SK-N-SH (cell line): Measurements from ENCODE around the gene SCO2. TPM values are rescaled to one million over a fixed set of nuclear protein-coding genes. Genes with fewer than 3 reads are reported as not detected.

ENCODE experiments used
- CTCF ChIA-PET: fragments of 300-600, 350-600 bp; formaldehyde crosslinking; extraction: SDS; loops from one replicate; lab custom pipeline; 2021; lab: Yijun Ruan, JAX
- POLR2A ChIA-PET: fragments of 350-600 bp; sonication (Branson Sonifier 250); formaldehyde crosslinking; extraction: SDS; loops from one replicate; lab custom pipeline; 2020; ENCODE audit warnings: antibody characterized with exemption, inconsistent platforms; lab: Yijun Ruan, JAX
- DNase-seq: peaks from one replicate; pipeline ENCODE4 v3.0.0; 2012
- H2AFZ ChIP-seq: fragments of 200-600 bp; sonication (generic); 2 replicates; pipeline ENCODE4 v1.8.1; 2016; ENCODE audit warnings: antibody characterized with exemption, mild to moderate bottlenecking, low read depth
- H3F3A ChIP-seq: fragments of 200-600 bp; sonication (generic); replicated peaks from 2 replicates; pipeline ENCODE3; 2016; ENCODE audit warnings: antibody characterized with exemption, mild to moderate bottlenecking; ENCODE audit not compliant: insufficient read depth
- H3K27ac ChIP-seq, 2 experiments: fragments of 200-500 bp in 1 of 2; fragments of 200-600 bp in 1 of 2; sonication (Bioruptor generic) in 1 of 2; sonication (generic), shearing (Covaris generic) in 1 of 2; 2 replicates each; pipeline versions ENCODE4 v1.5.1 to v1.6.1; 2014 to 2016; ENCODE audit warnings: low read depth in 2 of 2, inconsistent platforms in 1 of 2, low read length in 1 of 2, mild to moderate bottlenecking in 1 of 2, mixed read lengths in 1 of 2
- H3K27me3 ChIP-seq: fragments of 200-600 bp; sonication (generic), shearing (Covaris generic); 2 replicates; pipeline ENCODE4 v1.6.1; 2016; ENCODE audit warnings: mixed run types; ENCODE audit not compliant: insufficient read depth
- H3K36me3 ChIP-seq, 2 experiments: fragments of 200-500 bp in 1 of 2; fragments of 200-600 bp in 1 of 2; sonication (Bioruptor generic) in 1 of 2; sonication (generic) in 1 of 2; replicated peaks in 1 of 2; 2 replicates each; pipeline versions ENCODE3 to v1.5.1; 2014 to 2016; ENCODE audit warnings: low read length in 1 of 2, mild to moderate bottlenecking in 1 of 2; ENCODE audit not compliant: insufficient read depth in 2 of 2, control insufficient read depth in 1 of 2
- H3K4me1 ChIP-seq, 2 experiments: fragments of 200-500 bp in 1 of 2; fragments of 200-600 bp in 1 of 2; sonication (Bioruptor generic) in 1 of 2; sonication (generic), shearing (Covaris generic) in 1 of 2; 2 replicates each; pipeline versions ENCODE4 v1.5.1 to v1.6.1; 2014 to 2016; ENCODE audit warnings: low read depth in 1 of 2, low read length in 1 of 2, mixed run types in 1 of 2; ENCODE audit not compliant: insufficient read depth in 2 of 2, control insufficient read depth in 1 of 2
- H3K4me2 ChIP-seq: fragments of 200-600 bp; sonication (generic), shearing (Covaris generic); 2 replicates; pipeline ENCODE4 v1.6.1; 2017; ENCODE audit warnings: mixed run types
- H3K4me3 ChIP-seq, 2 experiments: fragments of 200-500 bp in 1 of 2; fragments of 200-600 bp in 1 of 2; sonication (Bioruptor generic) in 1 of 2; sonication (generic), shearing (Covaris generic) in 1 of 2; 2 replicates each; pipeline versions ENCODE4 v1.5.1 to v1.8.1; 2014 to 2016; ENCODE audit warnings: low read depth in 2 of 2, inconsistent platforms in 1 of 2, low read length in 1 of 2, mild to moderate bottlenecking in 1 of 2, mixed read lengths in 1 of 2, moderate library complexity in 1 of 2
- H3K79me2 ChIP-seq: fragments of 200-600 bp; sonication (generic); 2 replicates; pipeline ENCODE4 v1.8.1; 2017; ENCODE audit warnings: mild to moderate bottlenecking; ENCODE audit not compliant: insufficient read depth
- H3K9ac ChIP-seq: fragments of 200-600 bp; sonication (generic); 2 replicates; pipeline ENCODE4 v1.6.1; 2017; ENCODE audit warnings: mixed run types
- H3K9me2 ChIP-seq: fragments of 200-600 bp; sonication (generic); 2 replicates; pipeline ENCODE4 v1.6.1; 2017; ENCODE audit warnings: mixed run types
- H3K9me3 ChIP-seq: fragments of 200-600 bp; sonication (generic); 2 replicates; pipeline ENCODE4 v1.6.1; 2017; ENCODE audit warnings: mixed run types, mild to moderate bottlenecking, moderate library complexity
- H4K20me1 ChIP-seq: fragments of 200-600 bp; sonication (generic); 2 replicates; pipeline ENCODE4 v1.6.1; 2017; ENCODE audit warnings: mild to moderate bottlenecking, mixed run types; ENCODE audit not compliant: insufficient read depth
- CHD2 ChIP-seq: fragments of 150-350 bp; IDR thresholded peaks from 2 replicates; pipeline ENCODE4 v1.6.1; 2018; ENCODE audit warnings: low read length; ENCODE audit not compliant: partially characterized antibody
- EZH2phosphoT487 ChIP-seq: fragments of 200-600 bp; sonication (generic); IDR thresholded peaks from 2 replicates; pipeline ENCODE4 v1.6.1; 2017; ENCODE audit warnings: low read depth, mixed run types, mild to moderate bottlenecking, antibody characterized with exemption, moderate library complexity, borderline replicate concordance
- FOSL2 ChIP-seq: IDR thresholded peaks from 2 replicates; pipeline ENCODE4 v1.4.0; 2012; ENCODE audit warnings: low read depth, mild to moderate bottlenecking, moderate library complexity, borderline replicate concordance
- FOXM1 ChIP-seq: IDR thresholded peaks from 2 replicates; pipeline ENCODE4 v1.4.0; 2012; ENCODE audit warnings: low read depth, mild to moderate bottlenecking
- GABPA ChIP-seq: IDR thresholded peaks from 2 replicates; pipeline ENCODE4 v1.4.0; 2012; ENCODE audit warnings: low read depth, mild to moderate bottlenecking
- POLR2AphosphoS5 ChIP-seq: IDR thresholded peaks from 2 replicates; pipeline ENCODE4 v1.6.1; 2012; ENCODE audit warnings: low read depth, low read length
- RAD21 ChIP-seq: IDR thresholded peaks from 2 replicates; pipeline ENCODE4 v1.6.1; 2012; ENCODE audit warnings: mild to moderate bottlenecking, low read length
- RFX5 ChIP-seq: IDR thresholded peaks from 2 replicates; pipeline ENCODE4 v1.6.1; 2012; ENCODE audit warnings: mild to moderate bottlenecking, improper control_type of control experiment, low read length
- SIN3A ChIP-seq: IDR thresholded peaks from 2 replicates; pipeline ENCODE4 v1.6.1; 2012; ENCODE audit warnings: low read depth, mild to moderate bottlenecking, low read length, moderate library complexity, borderline replicate concordance
- SMC3 ChIP-seq: IDR thresholded peaks from 2 replicates; pipeline ENCODE4 v1.6.1; 2012; ENCODE audit warnings: low read depth, low read length, improper control_type of control experiment
- TCF12 ChIP-seq: IDR thresholded peaks from 2 replicates; pipeline ENCODE4 v1.4.0; 2012
- TEAD4 ChIP-seq: IDR thresholded peaks from 2 replicates; pipeline ENCODE4 v1.4.0; 2012; ENCODE audit warnings: mild to moderate bottlenecking, borderline replicate concordance; ENCODE audit not compliant: insufficient read depth
- YY1 ChIP-seq: IDR thresholded peaks from 2 replicates; pipeline ENCODE4 v1.4.0; 2012; ENCODE audit warnings: low read depth, mild to moderate bottlenecking
- WGBS: methylation state at CpG from one replicate; pipeline ENCODE4 v1.1.6; 2017; ENCODE audit warnings: low lambda C conversion rate; 5-methylcytosine and 5-hydroxymethylcytosine counted together
- polyA plus RNA-seq, 3 experiments: library from polyadenylated mRNA; depleted of rRNA; stranded (reverse); fragments of >200 nt; gene quantifications; 2 replicates each; pipeline ENCODE4 v1.2.3, GENCODE V29; 2012
- TF ChIP-seq, protein P1 (sequence below): fragments of 150-350 bp; IDR thresholded peaks from 2 replicates; pipeline ENCODE4 v1.6.1; 2017; ENCODE audit warnings: antibody characterized with exemption, low read length, low read depth, borderline replicate concordance
- TF ChIP-seq, protein P2 (sequence below): IDR thresholded peaks from 2 replicates; pipeline ENCODE4 v1.4.0; 2012; ENCODE audit warnings: low read depth, borderline replicate concordance
- TF ChIP-seq, protein P3 (sequence below): IDR thresholded peaks from 2 replicates; pipeline ENCODE4 v1.4.0; 2012; ENCODE audit warnings: low read depth, borderline replicate concordance
- TF ChIP-seq, protein P4 (sequence below): IDR thresholded peaks from 2 replicates; pipeline ENCODE4; 2012
- TF ChIP-seq, protein P5 (sequence below): fragments of 150-350 bp; IDR thresholded peaks from 2 replicates; pipeline ENCODE4 v1.6.1; 2016; ENCODE audit warnings: mild to moderate bottlenecking, low read depth, low read length
- TF ChIP-seq, protein P6 (sequence below): IDR thresholded peaks from 2 replicates; pipeline ENCODE4 v1.6.1; 2012; ENCODE audit warnings: mild to moderate bottlenecking, low read depth, low read length, moderate library complexity

The SCO2 gene, protein sequence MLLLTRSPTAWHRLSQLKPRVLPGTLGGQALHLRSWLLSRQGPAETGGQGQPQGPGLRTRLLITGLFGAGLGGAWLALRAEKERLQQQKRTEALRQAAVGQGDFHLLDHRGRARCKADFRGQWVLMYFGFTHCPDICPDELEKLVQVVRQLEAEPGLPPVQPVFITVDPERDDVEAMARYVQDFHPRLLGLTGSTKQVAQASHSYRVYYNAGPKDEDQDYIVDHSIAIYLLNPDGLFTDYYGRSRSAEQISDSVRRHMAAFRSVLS
- 3.2 and 4.0 TPM in 2 replicates for polyA plus RNA-seq (2012; rRNA removed)
- polyA plus RNA-seq (2012; cell fraction: cytosol; rRNA removed): 0.82 and 1.5 TPM in 2 replicates
- 2.6 and 2.9 TPM in 2 replicates for polyA plus RNA-seq (2012; cell fraction: nucleus; rRNA removed)

DNA sequence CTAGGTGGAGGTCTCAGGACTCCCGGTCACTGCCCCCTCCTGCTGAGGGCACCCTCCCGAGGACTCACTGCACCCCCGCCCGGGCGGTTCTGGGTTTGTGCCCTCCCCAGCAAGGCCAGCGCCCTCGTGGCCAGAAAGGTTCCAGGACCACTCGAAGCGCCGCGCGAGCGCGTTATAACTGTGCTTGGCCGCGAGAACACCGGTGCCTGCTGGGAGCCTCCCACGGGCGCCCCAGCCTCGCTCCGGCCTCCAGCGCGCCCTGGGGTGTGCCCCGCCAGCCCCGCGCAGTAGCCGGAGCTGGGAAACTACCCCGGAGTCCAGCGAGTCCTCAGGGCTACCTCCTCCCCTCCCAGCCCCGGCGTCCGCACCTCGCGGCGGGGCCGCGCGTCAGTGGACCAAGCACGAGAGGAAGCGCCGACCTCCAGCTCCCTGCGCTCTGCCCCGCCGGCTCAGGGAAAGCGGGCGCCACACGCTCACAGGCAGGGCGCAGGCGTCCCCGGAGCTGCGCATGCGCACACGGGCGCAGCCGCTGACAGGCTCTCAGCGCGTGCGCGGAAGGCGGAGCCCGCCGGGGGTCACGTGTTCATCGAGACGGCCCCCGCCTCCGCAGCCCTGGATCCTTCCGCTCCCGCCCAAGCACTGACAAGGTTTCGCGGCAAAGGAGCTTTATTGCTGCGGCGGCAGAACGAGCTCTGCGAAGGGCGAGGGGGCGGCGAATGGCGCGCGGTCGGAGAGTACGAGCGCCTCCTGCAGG is at the start of gene SCO2:
SCO2 (minus strand) TSS at position 495 of the 754 bp plus-strand sequence. CDS start 1,187 bp downstream, outside the sequence.
- 0% methylated on average over 3 of the region's 84 CpGs for WGBS
- peaks cover 7 to 30% of the 10 kb centered on the region in 2 experiments for H3K36me3 ChIP-seq
- CTCF ChIA-PET: interaction anchor here (0.5 to 3.4 kb wide), 44 partner anchors 9 to 288 kb away, joined by 3 to 53 read pairs (median 4); partner anchors contain the start of genes CHKB, HDAC10, KLHDC7B and LMF2
- TF ChIP-seq TCF12: no peak
- TF ChIP-seq, protein P1, sequence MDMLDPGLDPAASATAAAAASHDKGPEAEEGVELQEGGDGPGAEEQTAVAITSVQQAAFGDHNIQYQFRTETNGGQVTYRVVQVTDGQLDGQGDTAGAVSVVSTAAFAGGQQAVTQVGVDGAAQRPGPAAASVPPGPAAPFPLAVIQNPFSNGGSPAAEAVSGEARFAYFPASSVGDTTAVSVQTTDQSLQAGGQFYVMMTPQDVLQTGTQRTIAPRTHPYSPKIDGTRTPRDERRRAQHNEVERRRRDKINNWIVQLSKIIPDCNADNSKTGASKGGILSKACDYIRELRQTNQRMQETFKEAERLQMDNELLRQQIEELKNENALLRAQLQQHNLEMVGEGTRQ: peak; percentile 89
- TF ChIP-seq, protein P2, sequence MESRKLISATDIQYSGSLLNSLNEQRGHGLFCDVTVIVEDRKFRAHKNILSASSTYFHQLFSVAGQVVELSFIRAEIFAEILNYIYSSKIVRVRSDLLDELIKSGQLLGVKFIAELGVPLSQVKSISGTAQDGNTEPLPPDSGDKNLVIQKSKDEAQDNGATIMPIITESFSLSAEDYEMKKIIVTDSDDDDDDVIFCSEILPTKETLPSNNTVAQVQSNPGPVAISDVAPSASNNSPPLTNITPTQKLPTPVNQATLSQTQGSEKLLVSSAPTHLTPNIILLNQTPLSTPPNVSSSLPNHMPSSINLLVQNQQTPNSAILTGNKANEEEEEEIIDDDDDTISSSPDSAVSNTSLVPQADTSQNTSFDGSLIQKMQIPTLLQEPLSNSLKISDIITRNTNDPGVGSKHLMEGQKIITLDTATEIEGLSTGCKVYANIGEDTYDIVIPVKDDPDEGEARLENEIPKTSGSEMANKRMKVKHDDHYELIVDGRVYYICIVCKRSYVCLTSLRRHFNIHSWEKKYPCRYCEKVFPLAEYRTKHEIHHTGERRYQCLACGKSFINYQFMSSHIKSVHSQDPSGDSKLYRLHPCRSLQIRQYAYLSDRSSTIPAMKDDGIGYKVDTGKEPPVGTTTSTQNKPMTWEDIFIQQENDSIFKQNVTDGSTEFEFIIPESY: peak; percentile 83
- 0 out of 2 replicates have a peak, but pooled peaks have one; percentile 5 for TF ChIP-seq TEAD4
- TF ChIP-seq POLR2AphosphoS5: peak; percentile 90
- TF ChIP-seq EZH2phosphoT487: no peak
- TF ChIP-seq, protein P3, sequence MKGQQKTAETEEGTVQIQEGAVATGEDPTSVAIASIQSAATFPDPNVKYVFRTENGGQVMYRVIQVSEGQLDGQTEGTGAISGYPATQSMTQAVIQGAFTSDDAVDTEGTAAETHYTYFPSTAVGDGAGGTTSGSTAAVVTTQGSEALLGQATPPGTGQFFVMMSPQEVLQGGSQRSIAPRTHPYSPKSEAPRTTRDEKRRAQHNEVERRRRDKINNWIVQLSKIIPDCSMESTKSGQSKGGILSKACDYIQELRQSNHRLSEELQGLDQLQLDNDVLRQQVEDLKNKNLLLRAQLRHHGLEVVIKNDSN: peak; percentile 96
- peak; percentile 71 for TF ChIP-seq CHD2
- TF ChIP-seq, protein P4, sequence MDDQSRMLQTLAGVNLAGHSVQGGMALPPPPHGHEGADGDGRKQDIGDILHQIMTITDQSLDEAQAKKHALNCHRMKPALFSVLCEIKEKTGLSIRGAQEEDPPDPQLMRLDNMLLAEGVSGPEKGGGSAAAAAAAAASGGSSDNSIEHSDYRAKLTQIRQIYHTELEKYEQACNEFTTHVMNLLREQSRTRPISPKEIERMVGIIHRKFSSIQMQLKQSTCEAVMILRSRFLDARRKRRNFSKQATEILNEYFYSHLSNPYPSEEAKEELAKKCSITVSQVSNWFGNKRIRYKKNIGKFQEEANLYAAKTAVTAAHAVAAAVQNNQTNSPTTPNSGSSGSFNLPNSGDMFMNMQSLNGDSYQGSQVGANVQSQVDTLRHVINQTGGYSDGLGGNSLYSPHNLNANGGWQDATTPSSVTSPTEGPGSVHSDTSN: peak; percentile 45; the same call in 1 of the 2 replicates
- TF ChIP-seq SMC3: peak; percentile 16; the same call in 1 of the 2 replicates
- peak; percentile 36; the same call in 1 of the 2 replicates for TF ChIP-seq RAD21
- 0 out of 2 replicates have a peak, but pooled peaks have one; percentile 20 for TF ChIP-seq GABPA
- no peak; the same call in 1 of the 2 replicates for TF ChIP-seq YY1
- TF ChIP-seq, protein P5, sequence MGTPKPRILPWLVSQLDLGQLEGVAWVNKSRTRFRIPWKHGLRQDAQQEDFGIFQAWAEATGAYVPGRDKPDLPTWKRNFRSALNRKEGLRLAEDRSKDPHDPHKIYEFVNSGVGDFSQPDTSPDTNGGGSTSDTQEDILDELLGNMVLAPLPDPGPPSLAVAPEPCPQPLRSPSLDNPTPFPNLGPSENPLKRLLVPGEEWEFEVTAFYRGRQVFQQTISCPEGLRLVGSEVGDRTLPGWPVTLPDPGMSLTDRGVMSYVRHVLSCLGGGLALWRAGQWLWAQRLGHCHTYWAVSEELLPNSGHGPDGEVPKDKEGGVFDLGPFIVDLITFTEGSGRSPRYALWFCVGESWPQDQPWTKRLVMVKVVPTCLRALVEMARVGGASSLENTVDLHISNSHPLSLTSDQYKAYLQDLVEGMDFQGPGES: no peak
- TF ChIP-seq FOXM1: no peak
- no peak for TF ChIP-seq FOSL2
- TF ChIP-seq SIN3A: peak; percentile 71; the same call in 1 of the 2 replicates
- TF ChIP-seq RFX5: no peak
- TF ChIP-seq, protein P6, sequence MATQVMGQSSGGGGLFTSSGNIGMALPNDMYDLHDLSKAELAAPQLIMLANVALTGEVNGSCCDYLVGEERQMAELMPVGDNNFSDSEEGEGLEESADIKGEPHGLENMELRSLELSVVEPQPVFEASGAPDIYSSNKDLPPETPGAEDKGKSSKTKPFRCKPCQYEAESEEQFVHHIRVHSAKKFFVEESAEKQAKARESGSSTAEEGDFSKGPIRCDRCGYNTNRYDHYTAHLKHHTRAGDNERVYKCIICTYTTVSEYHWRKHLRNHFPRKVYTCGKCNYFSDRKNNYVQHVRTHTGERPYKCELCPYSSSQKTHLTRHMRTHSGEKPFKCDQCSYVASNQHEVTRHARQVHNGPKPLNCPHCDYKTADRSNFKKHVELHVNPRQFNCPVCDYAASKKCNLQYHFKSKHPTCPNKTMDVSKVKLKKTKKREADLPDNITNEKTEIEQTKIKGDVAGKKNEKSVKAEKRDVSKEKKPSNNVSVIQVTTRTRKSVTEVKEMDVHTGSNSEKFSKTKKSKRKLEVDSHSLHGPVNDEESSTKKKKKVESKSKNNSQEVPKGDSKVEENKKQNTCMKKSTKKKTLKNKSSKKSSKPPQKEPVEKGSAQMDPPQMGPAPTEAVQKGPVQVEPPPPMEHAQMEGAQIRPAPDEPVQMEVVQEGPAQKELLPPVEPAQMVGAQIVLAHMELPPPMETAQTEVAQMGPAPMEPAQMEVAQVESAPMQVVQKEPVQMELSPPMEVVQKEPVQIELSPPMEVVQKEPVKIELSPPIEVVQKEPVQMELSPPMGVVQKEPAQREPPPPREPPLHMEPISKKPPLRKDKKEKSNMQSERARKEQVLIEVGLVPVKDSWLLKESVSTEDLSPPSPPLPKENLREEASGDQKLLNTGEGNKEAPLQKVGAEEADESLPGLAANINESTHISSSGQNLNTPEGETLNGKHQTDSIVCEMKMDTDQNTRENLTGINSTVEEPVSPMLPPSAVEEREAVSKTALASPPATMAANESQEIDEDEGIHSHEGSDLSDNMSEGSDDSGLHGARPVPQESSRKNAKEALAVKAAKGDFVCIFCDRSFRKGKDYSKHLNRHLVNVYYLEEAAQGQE: no peak

More for the DNA sequence above, at the start of gene SCO2:
- POLR2A ChIA-PET: interaction anchor here (0.6 to 2.9 kb wide), 18 partner anchors 9 to 281 kb away, joined by 3 to 12 read pairs (median 5); partner anchors contain the start of genes ADM2, CHKB, KLHDC7B and LMF2
- Histone ChIP-seq H3K4me1 (peaks cover 7 to 24% of the 10 kb centered on the region in 2 experiments; a peak in 2 of 4 replicates), H3K9me2 (no peaks in the 10 kb centered on the region), H3K4me2 (peak within 1 kb of the TSS; percentile 93), H4K20me1 (peaks cover 8% of the 10 kb centered on the region; the same call in 1 of the 2 replicates), H3K9ac (peak within 1 kb of the TSS; percentile 80), H3K27me3 (no peaks in the 10 kb centered on the region), H3K9me3 (no peaks in the 10 kb centered on the region), H3K27ac (peak within 1 kb of the TSS; percentile 68 to 93), H3K4me3 (peak within 1 kb of the TSS; percentile 80 to 81), H3F3A (peaks cover 19% of the 10 kb centered on the region), H3K79me2 (peaks cover 18% of the 10 kb centered on the region), H2AFZ (peak within 1 kb of the TSS; percentile 76)
- peak; percentile 100 for DNase-seq
